WTC11 (cell line): ENCODE data around the gene XRCC5. TPM values are rescaled to one million over a fixed set of nuclear protein-coding genes. Genes with fewer than 3 reads are reported as not detected.
A peak's percentile ranks its signal among the peaks of the same experiment; 100 is the strongest.

ENCODE experiments used
- AFF4 ChIP-seq: sonication (generic); formaldehyde crosslinking; IDR thresholded peaks from 2 replicates; pipeline ENCODE4 v1.8.1; 2023; ENCODE audit warnings: mild to moderate bottlenecking, missing genetic modification reagents, borderline replicate concordance
- ATF3 ChIP-seq: sonication (generic); formaldehyde crosslinking; conservative IDR thresholded peaks from 2 replicates; pipeline ENCODE4 v1.8.1; 2022; ENCODE audit warnings: mild to moderate bottlenecking, missing genetic modification reagents
- CREM ChIP-seq: sonication (generic); formaldehyde crosslinking; IDR thresholded peaks from 2 replicates; pipeline ENCODE4 v1.8.1; 2022; ENCODE audit warnings: mild to moderate bottlenecking, missing genetic modification reagents, moderate library complexity
- ERG ChIP-seq: fragments of 250-450 bp; sonication (Bioruptor Pico); IDR thresholded peaks from 2 replicates; pipeline ENCODE4 v1.8.0; 2021; ENCODE audit warnings: mild to moderate bottlenecking
- ESRRA ChIP-seq: sonication (generic); formaldehyde crosslinking; IDR thresholded peaks from 2 replicates; pipeline ENCODE4 v1.8.1; 2022; ENCODE audit warnings: mild to moderate bottlenecking, missing genetic modification reagents, borderline replicate concordance
- HMGXB4 ChIP-seq: sonication (generic); formaldehyde crosslinking; IDR thresholded peaks from 2 replicates; pipeline ENCODE4 v1.8.1; 2023; ENCODE audit warnings: mild to moderate bottlenecking, moderate library complexity, missing genetic modification reagents
- OVOL2 ChIP-seq: fragments of 250-450 bp; sonication (Bioruptor Pico); IDR thresholded peaks from 2 replicates; pipeline ENCODE4 v1.9.0; 2021; ENCODE audit warnings: mild to moderate bottlenecking, borderline replicate concordance
- PRDM15 ChIP-seq: sonication (generic); formaldehyde crosslinking; IDR thresholded peaks from 2 replicates; pipeline ENCODE4 v1.8.0; 2022; ENCODE audit warnings: missing genetic modification reagents
- SP1 ChIP-seq: sonication (generic); formaldehyde crosslinking; conservative IDR thresholded peaks from 2 replicates; pipeline ENCODE4 v1.8.1; 2022; ENCODE audit warnings: missing genetic modification reagents
- TEAD1 ChIP-seq: sonication (generic); formaldehyde crosslinking; IDR thresholded peaks from 2 replicates; pipeline ENCODE4 v1.8.0; 2022; ENCODE audit warnings: mild to moderate bottlenecking, missing genetic modification reagents
- TEAD4 ChIP-seq: sonication (generic); formaldehyde crosslinking; IDR thresholded peaks from 2 replicates; pipeline ENCODE4 v1.8.0; 2022; ENCODE audit warnings: mild to moderate bottlenecking, missing genetic modification reagents
- ZNF138 ChIP-seq: sonication (generic); formaldehyde crosslinking; conservative IDR thresholded peaks from 2 replicates; pipeline ENCODE4 v1.8.1; 2022; ENCODE audit warnings: mild to moderate bottlenecking, moderate library complexity, missing genetic modification reagents
- ZNF396 ChIP-seq: fragments of 250-450 bp; sonication (Bioruptor Pico); IDR thresholded peaks from 2 replicates; pipeline ENCODE4 v1.8.0; 2021; ENCODE audit warnings: mild to moderate bottlenecking, moderate library complexity, borderline replicate concordance
- ZNF416 ChIP-seq: fragments of 250-450 bp; sonication (Bioruptor Pico); IDR thresholded peaks from 2 replicates; pipeline ENCODE4 v1.9.0; 2021; ENCODE audit warnings: mild to moderate bottlenecking, inconsistent platforms
- ZNF425 ChIP-seq: fragments of 250-450 bp; sonication (Bioruptor Pico); conservative IDR thresholded peaks from 2 replicates; pipeline ENCODE4 v1.9.0; 2021; ENCODE audit warnings: mild to moderate bottlenecking
- ZSCAN18 ChIP-seq: fragments of 250-450 bp; sonication (Bioruptor Pico); IDR thresholded peaks from 2 replicates; pipeline ENCODE4 v2.1.2; 2022; ENCODE audit warnings: mild to moderate bottlenecking, moderate library complexity
- total RNA-seq: library from RNA; stranded (reverse); gene quantifications from 3 replicates; pipeline ENCODE4 v1.2.3, GENCODE V29; 2021

Gene XRCC5
- total RNA-seq, 1 experiment from 2014 or later = 522 TPM

- no peak for TF ChIP-seq ZNF396 (CRISPR knock-in tag)
- no peak for TF ChIP-seq ZNF138 (CRISPR knock-in tag)
- TF ChIP-seq ATF3 (CRISPR knock-in tag) = no peak
- TF ChIP-seq ZNF416 = no peak
- no peak for TF ChIP-seq TEAD4 (CRISPR knock-in tag)
- peak; percentile 84; the same call in 1 of the 2 replicates for TF ChIP-seq TEAD1 (CRISPR knock-in tag)
- TF ChIP-seq PRDM15 (CRISPR knock-in tag) = no peak
- TF ChIP-seq OVOL2 (CRISPR knock-in tag) = no peak
- no peak for TF ChIP-seq AFF4 (CRISPR knock-in tag)
- no peak for TF ChIP-seq ERG (CRISPR knock-in tag)
- TF ChIP-seq HMGXB4 = peak; percentile 84; the same call in 1 of the 2 replicates
- peak; percentile 85 for TF ChIP-seq SP1 (CRISPR knock-in tag)
- TF ChIP-seq CREM (CRISPR knock-in tag) = no peak
- no peak for TF ChIP-seq ZSCAN18
- no peak for TF ChIP-seq ZNF425 (CRISPR knock-in tag)
- 0 out of 2 replicates have a peak, but pooled peaks have one; percentile 40 for TF ChIP-seq ESRRA
Measured at GRCh38 chr2:216081487-216082116, 27.5 kb upstream of the XRCC5 start, which contains the start of the genes PECR and TMEM169 (continued).
